Activated CD8-positive, alpha-beta T cell treated with anti-CD3 and anti-CD28 coated beads, Interleukin-2, amount 10 ng/mL, durations not matched to agents 7 days and 5 days (primary cell): Measurements from ENCODE around the gene OBSL1. TPM values are rescaled to one million over a fixed set of nuclear protein-coding genes. Genes with fewer than 3 reads are reported as not detected.

ENCODE experiments used
- ATAC-seq: fragments of 150-1000 bp; cut with Tn5 transposase; one replicate; pipeline ENCODE4 v1.10.0; 2021; ENCODE audit warnings: moderate library complexity
- CTCF ChIA-PET: fragments of 350-600 bp; sonication (Branson Sonifier 250); formaldehyde crosslinking; loops from one replicate; lab custom pipeline; 2021; ENCODE audit warnings: antibody characterized with exemption; lab: Charles Lee
- POLR2A ChIA-PET: fragments of 350-600 bp; sonication (Branson Sonifier 250); formaldehyde crosslinking; loops from one replicate; lab custom pipeline; 2021; ENCODE audit warnings: antibody characterized with exemption; lab: Charles Lee
- DNase-seq: peaks from one replicate; pipeline ENCODE4 v3.0.0-alpha.2; 2020
- H3K27ac Mint-ChIP-seq: one replicate; pipeline ENCODE4 v1.8.0; 2021; ENCODE audit warnings: mild to moderate bottlenecking, mixed read lengths
- H3K27me3 Mint-ChIP-seq: one replicate; pipeline ENCODE4 v1.8.0; 2021; ENCODE audit warnings: low read depth, mixed read lengths
- H3K36me3 Mint-ChIP-seq: one replicate; pipeline ENCODE4 v1.8.0; 2021; ENCODE audit warnings: low read depth, mixed read lengths
- H3K4me1 Mint-ChIP-seq: one replicate; pipeline ENCODE4 v1.8.0; 2021; ENCODE audit warnings: low read depth, mixed read lengths
- H3K4me3 Mint-ChIP-seq: one replicate; pipeline ENCODE4 v1.8.0; 2021; ENCODE audit warnings: mild to moderate bottlenecking, mixed read lengths
- H3K9me3 Mint-ChIP-seq: one replicate; pipeline ENCODE4 v1.8.0; 2022; ENCODE audit warnings: mixed read lengths; ENCODE audit not compliant: insufficient read depth
- total RNA-seq, 2 experiments: library from RNA; stranded (reverse); gene quantifications; one replicate each; pipeline ENCODE4 v1.2.3, GENCODE V29; 2021

OBSL1 gene
- total RNA-seq, 2 experiments from 2014 or later, result 0.18 to 0.45 TPM

- ATAC-seq (no peak), DNase-seq (no peak)
- Mint-ChIP-seq H3K4me1 (no peaks in the 10 kb centered on the region), H3K27ac (no peak overlapping the region), H3K36me3 (no peaks in the 10 kb centered on the region), H3K4me3 (no peak overlapping the region), H3K27me3 (no peaks in the 10 kb centered on the region), H3K9me3 (no peaks in the 10 kb centered on the region)
- ChIA-PET CTCF (interaction anchor here (1.2 to 3.5 kb wide), 4 partner anchors 9 to 79 kb away, joined by 3 to 17 read pairs (median 4); no protein-coding TSS in a partner anchor), POLR2A (interaction anchor here (1.2 kb wide), 1 partner anchor 9 kb away, joined by 3 read pairs; the partner anchor contains the start of gene OBSL1)
Observed at GRCh38 chr2:219562049-219563020, 9.0 kb downstream of the OBSL1 start.

GRCh38 chr2:219561179-219562048 is 9.9 kb downstream of the OBSL1 start:
- no peaks in the 10 kb centered on the region for H3K27me3 Mint-ChIP-seq
- no peaks in the 10 kb centered on the region for H3K9me3 Mint-ChIP-seq
- H3K27ac Mint-ChIP-seq, result no peak overlapping the region
- CTCF ChIA-PET, result interaction anchor here (1.0 to 4.0 kb wide), 9 partner anchors 10 to 80 kb away, joined by 3 to 21 read pairs (median 8); partner anchors contain the start of genes CHPF, STK11IP and TMEM198
- no peaks in the 10 kb centered on the region for H3K4me1 Mint-ChIP-seq
- no peak overlapping the region for H3K4me3 Mint-ChIP-seq
- H3K36me3 Mint-ChIP-seq, result no peaks in the 10 kb centered on the region
- POLR2A ChIA-PET, result interaction anchor here (1.2 kb wide), 1 partner anchor 10 kb away, joined by 3 read pairs; the partner anchor contains the start of gene OBSL1
- DNase-seq (no peak), ATAC-seq (no peak)

DNA sequence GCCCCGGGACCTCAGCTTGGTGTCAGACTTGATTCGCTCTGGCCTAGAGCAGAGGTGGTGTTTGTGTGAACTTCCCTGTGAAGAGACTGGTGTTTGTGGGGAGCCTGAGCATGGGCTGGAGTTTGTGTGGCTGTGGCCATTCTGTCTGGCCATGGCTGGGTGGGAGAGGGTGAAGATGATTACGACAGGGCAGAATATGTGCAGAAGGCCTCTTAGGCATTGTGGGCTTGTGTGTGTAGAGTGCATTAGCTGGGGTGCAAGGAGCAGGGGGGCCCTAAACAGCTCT is 10.5 kb downstream of the OBSL1 start:
- Mint-ChIP-seq H3K4me3 (no peak overlapping the region), H3K36me3 (no peaks in the 10 kb centered on the region), H3K4me1 (no peaks in the 10 kb centered on the region), H3K27me3 (no peaks in the 10 kb centered on the region), H3K9me3 (no peaks in the 10 kb centered on the region), H3K27ac (no peak overlapping the region)
- ATAC-seq (no peak), DNase-seq (no peak)
- ChIA-PET POLR2A (no interaction called here), CTCF (interaction anchor here (0.7 to 4.0 kb wide), 15 partner anchors 9 to 215 kb away, joined by 3 to 21 read pairs (median 5); partner anchors contain the start of genes CHPF, STK11IP and TMEM198)

- no peaks in the 10 kb centered on the region for H3K4me1 Mint-ChIP-seq
- no peak overlapping the region for H3K27ac Mint-ChIP-seq
- ATAC-seq, result peak; percentile 16
- CTCF ChIA-PET, result interaction anchor here (0.7 to 4.0 kb wide), 20 partner anchors 9 to 215 kb away, joined by 3 to 21 read pairs (median 4); partner anchors contain the start of genes CHPF, OBSL1, STK11IP and TMEM198
- H3K36me3 Mint-ChIP-seq, result no peaks in the 10 kb centered on the region
- H3K4me3 Mint-ChIP-seq, result no peak overlapping the region
- DNase-seq, result no peak
- no peaks in the 10 kb centered on the region for H3K27me3 Mint-ChIP-seq
- POLR2A ChIA-PET, result no interaction called here
- no peaks in the 10 kb centered on the region for H3K9me3 Mint-ChIP-seq
Observed at GRCh38 chr2:219560037-219560892, 11.1 kb downstream of the OBSL1 start.

- ATAC-seq, result no peak
- CTCF ChIA-PET, result interaction anchor here (0.8 to 4.0 kb wide), 17 partner anchors 8 to 137 kb away, joined by 3 to 21 read pairs (median 4); partner anchors contain the start of genes CHPF, OBSL1, STK11IP and TMEM198
Observed at GRCh38 chr2:219559156-219559915, 12.0 kb downstream of the OBSL1 start.

DNA sequence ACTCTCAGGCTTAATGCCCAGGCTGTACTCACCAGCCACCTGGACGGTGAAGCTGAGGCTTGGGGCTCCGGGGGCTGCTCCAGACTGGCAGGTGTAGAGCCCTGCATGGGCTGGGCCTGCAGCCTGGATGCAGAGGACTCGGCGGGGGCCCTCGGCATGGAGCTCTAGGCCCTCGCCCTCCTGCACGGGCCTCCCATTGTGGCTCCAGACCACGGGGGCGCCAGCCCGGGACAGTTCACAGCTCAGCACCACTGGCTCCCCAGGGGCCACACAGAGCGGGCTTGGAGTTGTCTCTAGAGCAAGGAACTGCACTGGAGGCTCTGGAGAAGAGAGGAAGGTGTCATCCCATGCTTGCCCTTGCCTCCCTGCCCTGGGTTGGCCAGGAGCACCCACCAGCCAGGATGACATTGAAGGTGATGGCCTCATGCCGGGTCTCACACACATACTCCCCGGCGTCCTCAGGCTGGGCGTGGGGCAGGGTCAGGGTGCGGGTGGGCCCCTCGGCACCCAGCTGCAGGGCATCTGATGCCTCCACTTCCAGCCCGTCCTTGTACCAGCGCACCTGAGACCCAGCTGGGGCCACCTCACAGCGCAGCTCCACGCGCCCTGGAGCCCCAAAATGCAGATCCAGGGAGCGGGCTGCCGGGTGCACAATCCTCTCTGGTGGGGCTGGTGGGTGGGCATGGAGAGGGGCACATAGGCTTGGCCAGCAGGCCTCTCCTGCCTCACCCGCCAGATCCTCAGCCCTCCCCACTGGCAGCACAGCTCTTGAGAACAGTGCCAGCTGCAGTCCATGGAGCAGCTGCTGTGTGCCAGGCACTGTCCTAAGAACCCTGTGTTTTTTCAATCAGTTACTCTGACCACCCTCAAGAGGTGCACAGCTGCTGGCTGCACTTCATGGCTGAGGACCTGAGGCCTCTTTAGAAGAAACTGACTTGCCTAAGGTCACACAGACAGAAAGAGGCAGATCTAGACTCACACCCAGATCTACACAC is 13.3 kb downstream of the OBSL1 start:
- Mint-ChIP-seq H3K27me3 (peaks cover 8% of the 10 kb centered on the region), H3K4me1 (no peaks in the 10 kb centered on the region), H3K9me3 (no peaks in the 10 kb centered on the region), H3K4me3 (no peak overlapping the region), H3K27ac (no peak overlapping the region), H3K36me3 (no peaks in the 10 kb centered on the region)
- ChIA-PET CTCF (interaction anchor here (4.0 kb wide), 1 partner anchor 9 kb away, joined by 17 read pairs; no protein-coding TSS in a partner anchor), POLR2A (no interaction called here)
- DNase-seq (no peak), ATAC-seq (no peak)

More at GRCh38 chr2:219559156-219559915, 12.0 kb downstream of the OBSL1 start:
- Mint-ChIP-seq H3K36me3 (no peaks in the 10 kb centered on the region), H3K27me3 (no peaks in the 10 kb centered on the region), H3K9me3 (no peaks in the 10 kb centered on the region), H3K4me3 (no peak overlapping the region), H3K27ac (no peak overlapping the region), H3K4me1 (no peaks in the 10 kb centered on the region)
- POLR2A ChIA-PET, result no interaction called here
- no peak for DNase-seq

- Mint-ChIP-seq H3K27me3 (peaks cover 8% of the 10 kb centered on the region), H3K4me1 (no peaks in the 10 kb centered on the region), H3K9me3 (no peaks in the 10 kb centered on the region), H3K36me3 (no peaks in the 10 kb centered on the region), H3K27ac (no peak overlapping the region), H3K4me3 (no peak overlapping the region)
- ATAC-seq (no peak), DNase-seq (no peak)
- CTCF ChIA-PET, result no interaction called here
- POLR2A ChIA-PET, result no interaction called here
Observed at GRCh38 chr2:219557320-219557719, 14.0 kb downstream of the OBSL1 start.

DNA sequence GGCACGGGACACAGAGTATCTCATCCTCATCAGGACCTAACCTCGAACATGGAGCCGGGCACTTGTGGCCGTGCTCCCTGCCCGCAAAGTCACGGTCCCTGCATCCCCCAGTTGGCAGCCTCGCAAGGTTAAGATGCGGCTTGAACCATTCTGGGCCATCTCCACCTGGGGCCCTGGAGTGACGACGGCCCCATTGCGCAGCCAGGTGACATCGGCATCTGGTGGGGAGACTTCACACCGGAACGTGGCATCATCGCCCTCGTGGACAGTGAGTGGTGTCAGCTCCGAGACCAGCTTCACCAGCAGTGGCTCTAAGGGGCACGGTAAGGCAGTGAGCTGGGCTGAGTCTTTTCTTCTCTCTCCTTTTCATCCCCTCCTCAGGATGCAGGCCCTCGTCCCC is 14.9 kb downstream of the OBSL1 start:
- peaks cover 16% of the 10 kb centered on the region for H3K27me3 Mint-ChIP-seq
- H3K27ac Mint-ChIP-seq, result no peak overlapping the region
- ChIA-PET POLR2A (no interaction called here), CTCF (no interaction called here)
- no peak for DNase-seq
- peaks cover 5% of the 10 kb centered on the region for H3K4me1 Mint-ChIP-seq
- no peaks in the 10 kb centered on the region for H3K9me3 Mint-ChIP-seq
- H3K36me3 Mint-ChIP-seq, result no peaks in the 10 kb centered on the region
- H3K4me3 Mint-ChIP-seq, result no peak overlapping the region
- ATAC-seq, result no peak

DNA sequence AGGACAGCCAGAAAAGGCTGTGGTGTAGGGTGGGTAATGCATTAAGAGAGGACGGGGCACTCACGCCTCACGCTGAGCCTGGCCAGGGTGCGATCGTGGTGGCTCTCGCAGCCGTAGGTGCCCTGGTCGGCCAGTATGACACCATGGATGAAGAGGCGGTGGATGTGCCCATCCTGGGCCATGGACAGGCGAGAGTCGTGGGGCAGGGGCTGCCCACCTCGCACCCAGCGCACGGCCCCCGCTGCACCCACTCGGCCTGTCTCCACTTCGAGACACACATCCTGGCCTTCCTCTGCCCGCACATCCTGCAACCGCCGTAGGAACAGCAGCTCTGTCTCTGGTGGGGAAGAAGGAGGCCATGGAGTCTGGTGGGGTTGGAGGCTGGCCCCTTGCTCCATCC is 15.4 kb downstream of the OBSL1 start:
- Mint-ChIP-seq H3K4me1 (peaks cover 5% of the 10 kb centered on the region), H3K27me3 (peaks cover 18% of the 10 kb centered on the region), H3K4me3 (no peak overlapping the region), H3K27ac (no peak overlapping the region), H3K9me3 (no peaks in the 10 kb centered on the region), H3K36me3 (no peaks in the 10 kb centered on the region)
- DNase-seq, result no peak
- ATAC-seq, result no peak
- CTCF ChIA-PET, result no interaction called here
- POLR2A ChIA-PET, result no interaction called here
